Activated naive CD4-positive, alpha-beta T cell treated with anti-CD3 and anti-CD28 coated beads, Interleukin-2, amount 50 U/mL, for 24 hours (primary cell): ENCODE data around the gene SERINC4.
"Not testable (repeated sequence)": the region's sequence is repeated elsewhere in the genome, so short reads cannot be mapped to it uniquely, and the experiment has no call there.

Experiments used
- H3K27ac Mint-ChIP-seq: one replicate; pipeline ENCODE4 v1.8.0; 2021; ENCODE audit warnings: mild to moderate bottlenecking, mixed read lengths
- H3K27me3 Mint-ChIP-seq: one replicate; pipeline ENCODE4 v1.8.0; 2021; ENCODE audit warnings: mixed read lengths
- H3K36me3 Mint-ChIP-seq: one replicate; pipeline ENCODE4 v1.8.0; 2021; ENCODE audit warnings: mixed read lengths
- H3K4me1 Mint-ChIP-seq: one replicate; pipeline ENCODE4 v1.8.0; 2021; ENCODE audit warnings: mixed read lengths
- H3K4me3 Mint-ChIP-seq: one replicate; pipeline ENCODE4 v1.8.0; 2021; ENCODE audit warnings: mild to moderate bottlenecking, mixed read lengths
- H3K9me3 Mint-ChIP-seq: one replicate; pipeline ENCODE4 v1.8.0; 2021; ENCODE audit warnings: mixed read lengths

The SERINC4 gene

GRCh38 chr15:43799945-43800285 lies at the start of gene SERINC4:
Gene SERINC4, minus strand, starts transcription at chr15:43800220. Its CDS starts 234 bp downstream, at chr15:43799986.
- Mint-ChIP-seq H3K36me3 (peaks cover 36% of the 10 kb centered on the region), H3K27me3 (no peaks in the 10 kb centered on the region), H3K27ac (peak within 1 kb of the TSS; percentile 100), H3K4me3 (peak within 1 kb of the TSS; percentile 100), H3K9me3 (no peaks in the 10 kb centered on the region), H3K4me1 (peaks cover 60% of the 10 kb centered on the region)

- Mint-ChIP-seq H3K27me3 (no peaks in the 10 kb centered on the region), H3K27ac (no peak overlapping the region), H3K9me3 (no peaks in the 10 kb centered on the region), H3K4me1 (no peaks in the 10 kb centered on the region), H3K4me3 (no peak overlapping the region), H3K36me3 (peaks cover 10% of the 10 kb centered on the region)
Observed at GRCh38 chr15:43845421-43845820, 45.4 kb upstream of the SERINC4 start.

GRCh38 chr15:43832485-43832884 lies 32.5 kb upstream of the SERINC4 start:
- H3K4me1 Mint-ChIP-seq, result peaks cover 34% of the 10 kb centered on the region
- not testable (repeated sequence) for H3K9me3 Mint-ChIP-seq, H3K27me3 Mint-ChIP-seq, H3K36me3 Mint-ChIP-seq, H3K4me3 Mint-ChIP-seq, H3K27ac Mint-ChIP-seq

- not testable (repeated sequence) for H3K27ac Mint-ChIP-seq, H3K9me3 Mint-ChIP-seq, H3K4me3 Mint-ChIP-seq, H3K36me3 Mint-ChIP-seq, H3K27me3 Mint-ChIP-seq
- peaks cover 40% of the 10 kb centered on the region for H3K4me1 Mint-ChIP-seq
Observed at GRCh38 chr15:43831519-43832052, 31.6 kb upstream of the SERINC4 start.

GRCh38 chr15:43830691-43831275 lies 30.8 kb upstream of the SERINC4 start:
- not testable (repeated sequence) for H3K4me3 Mint-ChIP-seq

GRCh38 chr15:43829951-43830540 lies 30.0 kb upstream of the SERINC4 start:
- not testable (repeated sequence) for H3K27me3 Mint-ChIP-seq, H3K36me3 Mint-ChIP-seq, H3K4me3 Mint-ChIP-seq, H3K9me3 Mint-ChIP-seq, H3K27ac Mint-ChIP-seq
- H3K4me1 Mint-ChIP-seq, result peaks cover 51% of the 10 kb centered on the region

More at GRCh38 chr15:43830691-43831275, 30.8 kb upstream of the SERINC4 start:
- H3K4me1 Mint-ChIP-seq, result peaks cover 48% of the 10 kb centered on the region
- not testable (repeated sequence) for H3K9me3 Mint-ChIP-seq, H3K27ac Mint-ChIP-seq, H3K36me3 Mint-ChIP-seq, H3K27me3 Mint-ChIP-seq

- peaks cover 55% of the 10 kb centered on the region for H3K4me1 Mint-ChIP-seq
Observed at GRCh38 chr15:43828061-43828657, 28.1 kb upstream of the SERINC4 start.

GRCh38 chr15:43826508-43827341 lies 26.7 kb upstream of the SERINC4 start, which contains the start of gene WDR76:
Gene WDR76, plus strand, starts transcription at chr15:43827002. Its CDS starts 31 bp downstream, at chr15:43827033.
- Mint-ChIP-seq H3K27ac (peak within 1 kb of the TSS; percentile 95), H3K9me3 (no peaks in the 10 kb centered on the region), H3K4me3 (peak within 1 kb of the TSS; percentile 91), H3K27me3 (no peaks in the 10 kb centered on the region), H3K36me3 (peaks cover 8% of the 10 kb centered on the region), H3K4me1 (peaks cover 55% of the 10 kb centered on the region)

More at GRCh38 chr15:43828061-43828657, 28.1 kb upstream of the SERINC4 start:
- Mint-ChIP-seq H3K9me3 (no peaks in the 10 kb centered on the region), H3K27me3 (no peaks in the 10 kb centered on the region), H3K27ac (peak overlapping the region; percentile 95), H3K36me3 (peaks cover 8% of the 10 kb centered on the region), H3K4me3 (peak overlapping the region; percentile 91)

- Mint-ChIP-seq H3K9me3 (no peaks in the 10 kb centered on the region), H3K27me3 (no peaks in the 10 kb centered on the region), H3K36me3 (peaks cover 8% of the 10 kb centered on the region), H3K4me1 (peaks cover 60% of the 10 kb centered on the region), H3K27ac (peak overlapping the region; percentile 95), H3K4me3 (peak overlapping the region; percentile 91)
Observed at GRCh38 chr15:43826029-43826507, 26.0 kb upstream of the SERINC4 start.

GRCh38 chr15:43825305-43825704 lies 25.3 kb upstream of the SERINC4 start:
- H3K27ac Mint-ChIP-seq, H3K27me3 Mint-ChIP-seq, H3K36me3 Mint-ChIP-seq, H3K9me3 Mint-ChIP-seq: not testable (repeated sequence)
- peaks cover 64% of the 10 kb centered on the region for H3K4me1 Mint-ChIP-seq
- H3K4me3 Mint-ChIP-seq, result peak overlapping the region; percentile 30

GRCh38 chr15:43824302-43825246 lies 24.6 kb upstream of the SERINC4 start, which contains the start of gene MFAP1:
Gene MFAP1, minus strand, starts transcription at chr15:43824690. Its CDS starts 121 bp downstream, at chr15:43824569.
- H3K4me1 Mint-ChIP-seq, result peaks cover 59% of the 10 kb centered on the region
- no peaks in the 10 kb centered on the region for H3K27me3 Mint-ChIP-seq
- H3K36me3 Mint-ChIP-seq, result peaks cover 5% of the 10 kb centered on the region
- H3K9me3 Mint-ChIP-seq, result no peaks in the 10 kb centered on the region
- H3K27ac Mint-ChIP-seq, result peak within 1 kb of the TSS; percentile 99
- H3K4me3 Mint-ChIP-seq, result peak within 1 kb of the TSS; percentile 99

- no peaks in the 10 kb centered on the region for H3K9me3 Mint-ChIP-seq
- no peaks in the 10 kb centered on the region for H3K27me3 Mint-ChIP-seq
- peaks cover 6% of the 10 kb centered on the region for H3K36me3 Mint-ChIP-seq
- peaks cover 39% of the 10 kb centered on the region for H3K4me1 Mint-ChIP-seq
- peak overlapping the region; percentile 79 for H3K4me3 Mint-ChIP-seq
- H3K27ac Mint-ChIP-seq, result no peak overlapping the region
Observed at GRCh38 chr15:43821505-43821904, 21.5 kb upstream of the SERINC4 start.

- not testable (repeated sequence) for H3K27me3 Mint-ChIP-seq, H3K4me3 Mint-ChIP-seq, H3K9me3 Mint-ChIP-seq
- H3K36me3 Mint-ChIP-seq, result peaks cover 18% of the 10 kb centered on the region
- H3K4me1 Mint-ChIP-seq, result peaks cover 11% of the 10 kb centered on the region
- peak overlapping the region; percentile 16 for H3K27ac Mint-ChIP-seq
Observed at GRCh38 chr15:43815064-43815463, 15.0 kb upstream of the SERINC4 start.

GRCh38 chr15:43808960-43809678 lies 9.1 kb upstream of the SERINC4 start:
- Mint-ChIP-seq H3K27me3 (no peaks in the 10 kb centered on the region), H3K4me3 (no peak overlapping the region), H3K4me1 (peaks cover 4% of the 10 kb centered on the region), H3K27ac (no peak overlapping the region), H3K36me3 (peaks cover 18% of the 10 kb centered on the region), H3K9me3 (no peaks in the 10 kb centered on the region)
